Mesothelial cell of epicardium (in vitro differentiated cells): Measurements from ENCODE around the gene EXOC7. TPM values are rescaled to one million over a fixed set of nuclear protein-coding genes. Genes with fewer than 3 reads are reported as not detected.

Experiments used
- DNase-seq, 2 experiments: peaks; one replicate each; pipeline ENCODE4 v3.0.0; 2021; ENCODE audit warnings: low spot score in 2 of 2; ENCODE audit not compliant: unreplicated experiment in 2 of 2
- H3K27ac Mint-ChIP-seq: 2 replicates; pipeline ENCODE4 v1.8.0; 2021; ENCODE audit warnings: mixed read lengths
- H3K27me3 Mint-ChIP-seq: 2 replicates; pipeline ENCODE4 v1.8.0; 2021; ENCODE audit warnings: low read depth, mixed read lengths
- H3K36me3 Mint-ChIP-seq: 2 replicates; pipeline ENCODE4 v1.8.0; 2021; ENCODE audit warnings: mixed read lengths
- H3K4me1 Mint-ChIP-seq: 2 replicates; pipeline ENCODE4 v1.8.0; 2021; ENCODE audit warnings: mixed read lengths
- H3K4me3 Mint-ChIP-seq: 2 replicates; pipeline ENCODE4 v1.8.0; 2021; ENCODE audit warnings: mild to moderate bottlenecking, moderate library complexity, mixed read lengths
- H3K9me3 Mint-ChIP-seq: 2 replicates; pipeline ENCODE4 v1.8.0; 2021; ENCODE audit warnings: mixed read lengths
- CTCF ChIP-seq: fragments of 200-600 bp; sonication (generic); IDR thresholded peaks from one replicate; pipeline ENCODE4 v1.5.0; 2021; ENCODE audit warnings: antibody characterized with exemption; ENCODE audit not compliant: unreplicated experiment
- total RNA-seq: library from RNA; stranded (reverse); gene quantifications from 3 replicates; pipeline ENCODE4 v1.2.1, GENCODE V29; 2021

EXOC7 gene
- total RNA-seq, result 254 to 261 TPM (median 258 TPM) in 3 replicates

- TF ChIP-seq CTCF, result no peak
- H3K27ac Mint-ChIP-seq, result peak within 1 kb of the TSS; percentile 98
- H3K4me3 Mint-ChIP-seq, result peak within 1 kb of the TSS; percentile 98
- peak; percentile 90 to 95 for DNase-seq
- no peaks in the 10 kb centered on the region for H3K27me3 Mint-ChIP-seq
- peaks cover 20% of the 10 kb centered on the region for H3K36me3 Mint-ChIP-seq
- H3K4me1 Mint-ChIP-seq, result peaks cover 20% of the 10 kb centered on the region
- H3K9me3 Mint-ChIP-seq, result no peaks in the 10 kb centered on the region
These were observed at the start of gene EXOC7 for GRCh38 chr17:76103274-76104139. TSS of gene EXOC7 (minus strand) at chr17:76103787. CDS start at chr17:76103692, 95 bp downstream.

GRCh38 chr17:76153202-76153601, 49.6 kb upstream of the EXOC7 start:
- H3K27ac Mint-ChIP-seq, result no peak overlapping the region
- no peaks in the 10 kb centered on the region for H3K36me3 Mint-ChIP-seq
- no peak for TF ChIP-seq CTCF
- H3K9me3 Mint-ChIP-seq, result no peaks in the 10 kb centered on the region
- DNase-seq, result no peak
- no peak overlapping the region for H3K4me3 Mint-ChIP-seq
- H3K4me1 Mint-ChIP-seq, result peaks cover 2% of the 10 kb centered on the region
- no peaks in the 10 kb centered on the region for H3K27me3 Mint-ChIP-seq

GRCh38 chr17:76152591-76152990, 49.0 kb upstream of the EXOC7 start:
- DNase-seq, result no peak
- Mint-ChIP-seq H3K27ac (no peak overlapping the region), H3K4me1 (peaks cover 3% of the 10 kb centered on the region), H3K36me3 (no peaks in the 10 kb centered on the region), H3K27me3 (no peaks in the 10 kb centered on the region), H3K9me3 (no peaks in the 10 kb centered on the region), H3K4me3 (no peak overlapping the region)
- no peak for TF ChIP-seq CTCF

GRCh38 chr17:76151896-76152454, 48.4 kb upstream of the EXOC7 start:
- no peak for TF ChIP-seq CTCF
- DNase-seq, result no peak
- Mint-ChIP-seq H3K27me3 (no peaks in the 10 kb centered on the region), H3K4me1 (peaks cover 5% of the 10 kb centered on the region), H3K27ac (no peak overlapping the region), H3K4me3 (no peak overlapping the region), H3K9me3 (no peaks in the 10 kb centered on the region), H3K36me3 (no peaks in the 10 kb centered on the region)

GRCh38 chr17:76150712-76151622, 47.4 kb upstream of the EXOC7 start:
- H3K36me3 Mint-ChIP-seq, result no peaks in the 10 kb centered on the region
- peaks cover 5% of the 10 kb centered on the region for H3K4me1 Mint-ChIP-seq
- H3K4me3 Mint-ChIP-seq, result no peak overlapping the region
- no peaks in the 10 kb centered on the region for H3K27me3 Mint-ChIP-seq
- DNase-seq, result no peak
- H3K9me3 Mint-ChIP-seq, result no peaks in the 10 kb centered on the region
- TF ChIP-seq CTCF, result no peak
- no peak overlapping the region for H3K27ac Mint-ChIP-seq
